Superior temporal gyrus (tissue), 1 donor: Measurements from ENCODE around the gene PCDHAC1.
"Not testable (repeated sequence)": the region's sequence is repeated elsewhere in the genome, so short reads cannot be mapped to it uniquely, and the experiment has no call there.

ENCODE experiments used
- DNase-seq: peaks from one replicate; pipeline ENCODE4 v3.0.0-alpha.2; 2016; ENCODE audit errors: extremely low spot score

The PCDHAC1 gene, protein sequence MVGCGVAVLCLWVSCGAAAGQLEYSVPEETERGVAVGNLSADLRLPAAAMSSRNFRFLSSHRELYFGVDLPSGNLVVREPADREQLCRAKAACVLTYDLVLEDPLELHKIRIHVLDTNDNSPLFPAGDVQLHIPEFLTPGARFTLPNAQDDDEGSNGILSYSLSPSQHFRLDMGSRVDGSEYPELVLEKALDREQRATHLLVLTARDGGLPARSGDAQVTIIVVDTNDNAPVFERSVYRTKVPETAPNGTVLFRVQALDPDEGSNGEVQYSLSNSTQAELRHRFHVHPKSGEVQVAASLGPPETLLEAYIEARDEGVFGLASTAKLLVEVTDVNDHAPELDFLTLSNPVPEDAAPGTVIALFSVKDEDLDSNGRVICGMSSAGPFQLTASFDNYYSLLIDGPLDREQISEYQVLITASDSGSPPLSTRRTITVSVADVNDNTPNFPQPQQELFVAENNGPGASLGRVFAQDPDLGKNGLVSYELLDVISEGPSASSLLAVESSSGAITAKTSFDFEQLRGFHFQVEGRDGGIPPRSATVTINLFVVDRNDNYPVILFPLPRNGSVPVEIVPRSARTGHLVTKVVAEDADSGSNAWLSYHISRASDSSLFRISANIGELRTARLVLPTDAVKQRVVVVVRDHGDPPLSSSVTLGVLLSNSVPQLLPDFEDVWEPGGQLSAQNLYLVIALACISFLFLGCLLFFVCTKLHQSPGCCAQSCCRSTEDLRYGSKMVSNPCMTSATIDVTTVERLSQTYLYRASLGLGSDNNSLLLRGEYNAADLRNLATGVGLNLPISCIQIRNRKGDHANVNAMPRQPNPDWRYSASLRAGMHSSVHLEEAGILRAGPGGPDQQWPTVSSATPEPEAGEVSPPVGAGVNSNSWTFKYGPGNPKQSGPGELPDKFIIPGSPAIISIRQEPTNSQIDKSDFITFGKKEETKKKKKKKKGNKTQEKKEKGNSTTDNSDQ

DNA sequence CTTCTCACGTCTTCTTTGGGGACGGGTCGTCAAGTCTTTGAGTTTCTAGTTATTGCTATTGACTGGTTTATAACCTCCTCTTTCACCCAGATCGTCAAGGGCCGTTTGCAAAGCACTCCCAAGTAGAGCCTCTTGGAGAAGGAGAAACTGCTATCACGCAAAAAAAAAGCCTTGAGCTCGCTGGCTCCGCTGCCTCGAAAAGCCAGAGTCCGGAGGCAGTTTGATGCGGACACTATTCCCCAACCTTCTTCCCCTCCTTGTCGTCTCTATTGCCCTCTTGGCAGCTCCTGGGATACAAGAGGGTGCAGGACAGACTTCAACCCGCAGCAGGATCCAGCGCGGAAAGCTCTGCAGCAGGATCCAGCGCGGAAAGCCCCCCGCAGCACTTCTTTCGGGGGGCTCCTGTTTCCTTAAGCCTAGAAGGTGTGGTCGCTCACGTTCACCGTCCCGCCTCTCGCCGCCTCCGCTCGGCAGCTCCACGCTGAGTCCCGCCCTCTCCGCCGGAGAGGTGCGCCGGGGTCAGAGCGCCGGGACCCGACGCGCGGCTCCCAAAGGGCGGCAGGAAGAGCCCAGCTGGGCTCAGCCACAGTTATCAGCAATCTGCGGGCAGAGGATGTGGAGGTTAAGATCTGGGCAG lies at the start of gene PCDHAC1:
Gene PCDHAC1, plus strand, starts transcription at position 494 of the 637 bp plus-strand sequence. CDS start 594 bp downstream, outside the sequence.
- no peak for DNase-seq

DNA sequence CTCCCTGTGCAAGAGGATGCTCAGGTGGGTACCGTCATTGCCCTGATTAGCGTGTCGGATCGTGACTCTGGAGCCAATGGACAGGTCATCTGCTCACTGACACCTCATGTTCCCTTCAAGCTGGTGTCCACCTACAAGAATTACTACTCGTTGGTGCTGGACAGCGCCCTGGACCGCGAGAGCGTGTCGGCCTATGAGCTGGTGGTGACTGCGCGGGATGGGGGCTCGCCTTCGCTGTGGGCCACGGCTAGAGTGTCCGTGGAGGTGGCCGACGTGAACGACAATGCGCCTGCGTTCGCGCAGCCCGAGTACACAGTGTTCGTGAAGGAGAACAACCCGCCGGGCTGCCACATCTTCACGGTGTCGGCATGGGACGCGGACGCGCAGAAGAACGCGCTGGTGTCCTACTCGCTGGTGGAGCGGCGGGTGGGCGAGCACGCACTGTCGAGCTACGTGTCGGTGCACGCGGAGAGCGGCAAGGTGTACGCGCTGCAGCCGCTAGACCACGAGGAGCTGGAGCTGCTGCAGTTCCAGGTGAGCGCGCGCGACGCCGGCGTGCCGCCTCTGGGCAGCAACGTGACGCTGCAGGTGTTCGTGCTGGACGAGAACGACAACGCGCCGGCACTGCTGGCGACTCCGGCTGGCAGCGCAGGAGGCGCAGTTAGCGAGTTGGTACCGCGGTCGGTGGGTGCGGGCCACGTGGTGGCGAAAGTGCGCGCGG lies 49.4 kb upstream of the PCDHAC1 start:
- DNase-seq = not testable (repeated sequence)

DNA sequence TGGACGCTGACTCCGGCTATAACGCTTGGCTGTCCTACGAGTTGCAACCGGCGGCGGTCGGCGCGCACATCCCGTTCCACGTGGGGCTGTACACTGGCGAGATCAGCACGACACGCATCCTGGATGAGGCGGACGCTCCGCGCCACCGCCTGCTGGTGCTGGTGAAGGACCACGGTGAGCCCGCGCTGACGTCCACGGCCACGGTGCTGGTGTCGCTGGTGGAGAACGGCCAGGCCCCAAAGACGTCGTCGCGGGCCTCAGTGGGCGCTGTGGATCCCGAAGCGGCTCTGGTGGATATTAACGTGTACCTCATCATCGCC lies 48.9 kb upstream of the PCDHAC1 start:
- no peak for DNase-seq

DNA sequence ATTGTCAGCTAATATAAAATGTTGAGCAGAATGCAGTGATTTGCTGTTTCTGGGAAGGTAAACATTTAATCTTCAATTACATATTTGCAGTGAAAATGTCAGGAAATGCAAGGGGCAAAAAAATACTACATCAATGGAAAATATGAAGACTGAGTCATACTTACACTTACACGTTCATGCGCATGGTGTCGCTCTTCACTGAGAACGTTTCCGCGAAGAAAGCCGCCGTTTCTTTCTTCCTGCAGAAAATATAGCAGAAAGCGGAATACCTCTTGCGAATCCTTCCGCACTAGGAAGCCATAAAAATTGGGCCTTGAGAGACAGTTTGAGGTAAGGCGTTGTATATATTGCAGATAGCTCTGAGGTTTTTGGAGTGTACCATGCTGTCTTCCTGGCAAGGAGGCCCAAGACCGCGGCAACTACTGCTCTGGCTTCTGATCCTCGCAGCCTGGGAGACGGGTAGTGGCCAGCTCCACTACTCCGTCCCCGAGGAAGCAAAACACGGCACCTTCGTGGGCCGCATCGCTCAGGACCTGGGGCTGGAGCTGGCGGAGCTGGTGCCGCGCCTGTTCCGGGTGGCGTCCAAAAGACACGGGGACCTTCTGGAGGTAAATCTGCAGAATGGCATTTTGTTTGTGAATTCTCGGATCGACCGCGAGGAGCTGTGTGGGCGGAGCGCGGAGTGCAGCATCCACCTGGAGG lies 44.1 kb upstream of the PCDHAC1 start, which contains the start of gene PCDHA13:
Gene PCDHA13, plus strand, starts transcription at position 236 of the 702 bp plus-strand sequence. Its CDS starts 145 bp downstream, at position 381.
- peak; percentile 40 for DNase-seq

DNA sequence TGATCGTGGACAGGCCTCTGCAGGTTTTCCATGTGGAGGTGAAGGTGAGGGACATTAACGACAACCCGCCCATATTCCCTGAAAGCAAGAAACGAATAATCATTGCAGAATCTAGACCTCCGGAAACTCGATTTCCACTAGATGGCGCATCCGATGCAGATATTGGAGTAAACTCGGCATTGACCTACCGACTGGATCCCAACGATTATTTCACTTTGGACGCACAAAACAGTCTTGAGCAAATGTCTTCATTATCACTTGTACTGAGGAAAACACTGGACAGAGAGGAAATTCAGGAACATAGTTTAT lies 43.6 kb upstream of the PCDHAC1 start:
- DNase-seq = peak; percentile 39

DNA sequence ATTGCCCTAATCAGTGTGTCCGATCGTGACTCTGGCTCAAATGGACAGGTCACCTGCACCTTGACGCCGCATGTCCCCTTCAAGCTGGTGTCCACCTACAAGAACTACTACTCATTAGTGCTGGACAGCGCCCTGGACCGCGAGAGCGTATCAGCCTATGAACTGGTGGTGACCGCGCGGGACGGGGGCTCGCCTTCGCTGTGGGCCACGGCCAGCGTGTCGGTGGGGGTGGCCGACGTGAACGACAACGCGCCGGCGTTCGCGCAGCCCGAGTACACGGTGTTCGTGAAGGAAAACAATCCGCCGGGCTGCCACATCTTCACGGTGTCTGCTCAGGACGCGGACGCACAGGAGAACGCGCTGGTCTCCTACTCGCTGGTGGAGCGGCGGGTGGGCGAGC lies 42.7 kb upstream of the PCDHAC1 start:
- DNase-seq = no peak

DNA sequence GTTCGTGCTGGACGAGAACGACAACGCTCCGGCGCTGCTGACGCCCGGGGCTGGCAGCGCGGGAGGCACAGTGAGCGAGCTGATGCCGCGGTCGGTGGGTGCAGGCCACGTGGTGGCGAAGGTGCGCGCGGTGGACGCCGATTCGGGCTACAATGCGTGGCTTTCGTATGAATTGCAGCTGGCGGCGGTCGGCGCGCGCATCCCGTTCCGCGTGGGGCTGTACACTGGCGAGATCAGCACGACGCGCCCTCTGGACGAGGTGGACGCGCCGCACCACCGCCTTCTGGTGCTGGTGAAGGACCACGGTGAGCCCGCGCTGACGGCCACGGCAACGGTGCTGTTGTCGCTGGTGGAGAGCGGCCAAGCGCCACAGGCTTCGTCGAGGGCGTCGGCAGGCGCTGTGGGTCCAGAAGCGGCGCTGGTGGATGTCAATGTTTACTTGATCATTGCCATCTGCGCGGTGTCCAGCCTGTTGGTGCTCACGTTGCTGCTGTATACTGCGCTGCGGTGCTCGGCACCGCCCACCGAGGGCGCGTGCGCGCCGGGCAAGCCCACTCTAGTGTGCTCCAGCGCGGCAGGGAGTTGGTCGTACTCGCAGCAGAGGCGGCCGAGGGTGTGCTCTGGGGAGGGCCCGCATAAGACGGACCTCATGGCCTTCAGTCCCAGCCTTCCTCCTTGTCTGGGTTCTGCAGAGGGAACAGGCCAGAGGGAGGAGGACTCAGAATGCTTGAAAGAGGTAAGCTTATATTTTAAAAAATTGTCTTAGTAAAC lies 42.0 kb upstream of the PCDHAC1 start:
- no peak for DNase-seq

DNA sequence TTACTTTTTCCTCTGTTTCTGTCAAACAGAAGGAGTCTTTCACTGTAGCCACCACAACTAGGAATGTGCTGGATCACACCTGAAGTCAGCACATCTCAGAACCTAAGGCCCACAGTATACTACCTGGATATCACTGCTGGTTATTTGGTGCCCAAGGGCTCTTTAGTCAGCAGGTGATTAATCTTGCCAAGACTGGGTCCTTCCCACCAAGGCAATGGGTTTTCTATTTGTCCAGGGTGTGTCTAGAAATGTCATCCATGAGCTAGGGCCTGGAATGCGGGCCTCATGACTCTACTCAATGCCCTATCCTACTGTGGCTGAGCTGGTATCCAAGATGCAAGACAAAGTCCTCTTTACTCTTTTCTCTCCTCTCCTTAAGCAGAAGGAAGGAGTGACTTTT lies 9.8 kb upstream of the PCDHAC1 start:
- DNase-seq = no peak

DNA sequence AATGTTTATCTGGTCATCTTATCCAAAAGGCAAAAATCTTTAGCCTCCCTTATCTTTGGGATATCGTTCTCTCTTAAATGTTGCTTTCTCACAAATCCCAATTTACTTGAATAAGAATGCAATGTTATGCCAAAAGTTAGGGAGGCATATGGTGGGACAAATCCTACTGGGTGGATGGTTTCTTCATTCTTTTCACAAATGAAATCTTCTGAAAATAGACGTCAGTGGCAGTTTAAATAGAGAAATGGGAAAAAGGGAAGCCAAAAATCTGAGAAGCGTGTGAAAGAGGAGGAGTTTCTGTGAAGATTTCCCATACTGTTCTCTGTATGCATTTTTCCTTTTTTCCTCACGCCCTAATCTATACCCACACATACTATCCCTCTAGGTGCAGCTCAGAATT lies 2.5 kb upstream of the PCDHAC1 start:
- DNase-seq = peak; percentile 58

DNA sequence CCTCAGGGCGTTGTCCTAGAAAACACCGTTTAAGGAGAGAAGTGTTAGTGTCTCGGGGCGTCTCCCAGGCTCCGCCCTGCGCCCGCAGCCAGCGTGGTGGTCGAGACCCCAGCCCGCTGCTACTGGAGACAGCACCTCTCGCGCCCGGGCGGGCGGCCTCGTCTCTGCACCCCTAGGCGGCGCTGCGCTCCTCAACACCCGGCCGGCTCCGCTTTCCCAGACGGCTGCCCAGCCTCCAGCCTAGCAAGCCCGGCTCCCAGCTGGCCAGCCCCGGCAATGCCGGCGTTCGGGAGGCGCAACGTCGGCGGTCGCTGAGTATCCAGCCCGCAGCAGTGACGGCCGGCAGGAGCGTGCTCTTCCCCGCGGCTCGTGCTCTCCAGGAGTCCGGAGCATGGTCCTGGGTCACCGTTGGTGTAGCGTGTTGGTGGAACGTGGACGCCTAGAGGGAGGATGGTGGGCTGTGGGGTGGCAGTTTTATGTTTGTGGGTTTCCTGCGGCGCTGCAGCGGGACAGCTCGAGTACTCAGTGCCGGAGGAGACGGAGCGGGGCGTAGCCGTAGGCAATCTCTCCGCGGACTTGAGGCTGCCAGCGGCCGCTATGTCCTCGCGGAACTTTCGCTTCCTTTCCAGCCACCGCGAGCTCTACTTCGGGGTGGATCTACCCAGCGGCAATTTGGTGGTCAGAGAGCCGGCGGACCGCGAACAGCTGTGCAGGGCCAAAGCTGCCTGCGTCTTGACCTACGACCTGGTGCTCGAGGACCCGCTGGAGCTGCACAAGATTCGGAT lies 536 bp downstream of the PCDHAC1 start:
- peak; percentile 82 for DNase-seq

DNA sequence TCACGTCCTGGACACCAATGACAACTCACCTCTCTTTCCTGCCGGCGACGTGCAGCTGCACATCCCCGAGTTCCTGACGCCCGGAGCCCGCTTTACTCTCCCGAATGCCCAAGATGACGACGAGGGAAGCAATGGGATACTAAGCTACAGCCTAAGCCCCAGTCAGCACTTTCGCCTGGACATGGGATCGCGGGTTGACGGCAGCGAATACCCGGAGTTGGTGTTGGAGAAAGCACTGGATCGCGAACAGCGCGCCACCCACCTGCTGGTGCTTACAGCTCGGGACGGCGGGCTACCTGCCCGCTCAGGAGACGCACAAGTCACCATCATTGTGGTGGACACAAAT lies 1.1 kb downstream of the PCDHAC1 start:
- no peak for DNase-seq

DNA sequence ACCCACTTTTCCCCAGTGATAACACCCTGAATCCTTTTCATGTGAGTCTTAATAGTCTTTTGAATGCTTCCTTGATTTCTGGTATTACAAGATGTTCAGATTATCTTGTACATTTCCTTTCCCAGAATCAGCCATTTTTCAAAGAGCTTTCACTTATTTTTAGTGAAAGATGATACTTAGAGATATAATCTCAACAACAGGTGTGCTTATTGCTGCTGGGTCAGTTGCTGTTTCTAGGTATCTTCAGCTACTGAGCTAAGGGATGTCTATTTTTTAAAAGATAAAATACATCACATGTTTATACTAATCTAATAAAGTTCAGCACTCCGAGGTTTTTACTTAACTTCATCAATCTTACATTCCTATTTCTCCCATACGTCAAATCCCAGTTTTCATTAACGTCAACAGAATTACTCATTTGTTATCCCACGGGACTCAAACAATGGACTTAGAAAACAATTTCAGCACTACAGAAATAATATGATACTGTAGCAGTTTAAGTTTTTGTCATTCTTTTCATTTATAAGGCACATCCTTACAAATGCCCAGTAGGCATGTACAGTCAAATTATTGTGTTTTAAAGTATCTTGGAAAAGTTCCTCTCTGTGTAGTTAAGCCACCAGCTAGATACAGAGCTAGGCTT lies 9.0 kb downstream of the PCDHAC1 start:
- no peak for DNase-seq

DNA sequence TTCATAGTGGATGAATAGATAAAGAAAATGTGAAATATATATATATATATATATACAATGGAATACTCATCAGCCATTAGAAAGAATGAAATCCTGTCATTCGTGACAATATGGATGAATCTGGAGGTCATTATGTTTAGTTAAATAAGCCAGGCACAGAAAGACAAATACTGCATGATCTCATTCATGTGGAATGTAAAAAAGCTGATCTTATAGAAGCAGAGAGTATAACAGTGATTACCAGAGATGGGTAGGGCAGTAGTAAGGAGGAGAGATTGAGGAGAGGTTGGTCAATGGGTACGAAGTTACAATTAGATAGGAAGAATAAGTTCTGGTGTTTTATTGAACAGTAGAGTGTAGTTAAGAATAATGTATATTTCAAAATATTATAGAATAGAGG lies 20.5 kb downstream of the PCDHAC1 start:
- no peak for DNase-seq

DNA sequence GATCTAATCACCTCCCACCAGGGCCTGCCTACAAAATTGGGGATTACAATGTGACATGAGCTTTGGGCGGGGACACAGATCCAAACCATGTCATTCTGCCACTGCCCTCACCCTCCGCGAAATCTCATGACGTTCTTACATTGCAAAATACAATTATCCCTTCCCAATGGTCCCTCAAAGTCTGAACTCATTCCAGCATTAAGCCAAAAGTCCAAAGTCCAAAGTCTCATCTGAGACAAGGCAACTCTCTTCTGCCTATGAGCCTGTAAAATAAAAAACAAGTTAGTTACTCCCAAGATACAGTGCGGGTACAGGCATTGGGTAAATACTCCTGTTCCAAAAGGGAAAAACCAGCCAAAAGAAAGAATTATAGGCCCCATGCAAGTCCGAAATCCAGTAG lies 25.5 kb downstream of the PCDHAC1 start:
- DNase-seq = no peak

DNA sequence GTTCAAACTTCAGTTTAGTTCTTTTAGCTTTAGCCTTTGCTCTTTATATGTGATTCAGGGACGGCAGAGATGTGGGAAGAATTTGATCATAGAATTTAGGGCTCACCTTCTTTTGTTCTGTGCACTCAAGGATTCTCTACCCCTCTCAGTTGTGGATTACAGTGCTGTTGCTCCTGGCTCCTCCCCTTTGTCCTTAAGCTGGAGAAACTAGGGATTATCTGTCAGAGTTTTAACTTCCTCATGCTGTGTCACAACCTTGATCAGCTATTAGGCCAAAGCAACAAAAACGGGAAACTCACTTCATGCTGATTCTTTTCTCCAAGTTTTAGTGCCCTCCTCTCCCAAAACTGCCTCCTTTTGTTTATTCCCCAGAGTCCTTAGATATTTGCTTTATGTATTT lies 27.1 kb downstream of the PCDHAC1 start:
- no peak for DNase-seq

DNA sequence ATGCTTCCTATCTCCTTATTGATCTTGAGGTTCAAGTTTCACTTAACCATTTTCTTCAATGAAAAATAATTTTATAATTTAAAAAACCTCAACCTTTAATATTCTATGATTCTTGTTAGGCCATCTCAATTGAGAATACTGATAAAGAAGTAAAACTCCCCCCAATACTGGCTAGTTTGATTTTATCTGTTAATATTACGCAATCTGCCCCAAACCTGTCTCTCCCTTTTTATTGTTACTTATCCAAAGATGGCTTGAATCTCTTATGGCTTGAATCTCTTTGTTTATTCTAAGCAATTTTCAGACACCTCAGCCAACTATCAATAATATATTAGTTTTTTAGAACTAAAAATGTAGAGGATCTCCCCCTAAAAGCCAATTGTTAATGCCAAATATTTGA lies 36.1 kb downstream of the PCDHAC1 start:
- no peak for DNase-seq

DNA sequence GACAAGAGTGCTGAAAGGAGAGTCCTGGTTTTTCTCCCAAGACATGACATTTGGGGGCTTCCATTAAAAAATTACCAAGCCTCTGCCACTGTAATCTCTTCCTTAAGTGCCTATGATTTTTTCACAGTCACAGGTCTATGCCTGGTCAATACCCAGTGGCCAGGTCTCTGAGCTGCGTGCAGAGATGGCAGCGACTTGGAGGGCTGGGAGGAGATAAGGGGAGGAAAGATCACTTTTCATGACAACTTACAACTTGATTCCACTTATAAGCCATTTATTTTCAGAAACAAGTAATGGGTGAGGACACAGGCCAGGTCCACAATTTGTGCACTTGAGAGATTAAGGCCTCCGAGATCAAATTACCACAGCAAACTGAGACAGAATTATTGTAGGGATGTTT lies 38.3 kb downstream of the PCDHAC1 start:
- no peak for DNase-seq

DNA sequence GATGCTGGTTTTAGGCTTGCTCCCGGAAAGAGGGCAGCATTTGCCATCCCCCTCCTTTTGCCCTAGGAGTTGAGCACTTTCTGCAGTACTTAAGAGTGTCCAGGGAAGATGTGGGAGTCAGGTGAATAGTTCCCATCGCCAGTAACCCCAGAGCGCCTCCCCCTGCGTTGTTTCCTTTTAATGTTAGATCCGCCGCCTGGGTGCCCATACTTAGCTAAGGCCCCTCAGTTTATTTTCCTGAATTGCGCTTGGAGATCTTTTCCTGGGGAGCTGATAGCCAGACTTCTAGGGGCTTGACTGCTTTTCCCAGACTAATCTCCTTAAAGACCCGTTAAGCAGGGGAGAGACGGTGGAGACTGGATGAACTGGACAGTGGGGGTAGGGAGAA lies 39.8 kb downstream of the PCDHAC1 start:
- peak; percentile 68 for DNase-seq
